Lower leg skin (tissue), 3 donors: Measurements from ENCODE around the gene RHBDL1.

Source experiments
- CTCF ChIP-seq, 3 donors: fragments of 450-650 bp; IDR thresholded peaks; one replicate each; pipeline ENCODE4 v1.5.1; 2016; ENCODE audit warnings: antibody characterized with exemption in 3 of 3, mild to moderate bottlenecking in 3 of 3, moderate library complexity in 2 of 3
- POLR2A ChIP-seq, 2 donors: fragments of 450-650 bp; IDR thresholded peaks; one replicate each; pipeline ENCODE4 v1.6.1; 2016 to 2017; ENCODE audit warnings: antibody characterized with exemption in 2 of 2, mild to moderate bottlenecking in 1 of 2, moderate library complexity in 1 of 2

GRCh38 chr16:681746-682427 is 6.4 kb downstream of the RHBDL1 start:
- no peak for TF ChIP-seq CTCF (IDR thresholded peaks at IDR 0.05)
- no peak for TF ChIP-seq POLR2A (IDR thresholded peaks at IDR 0.05)
